NB4 (cell line): ENCODE data around the gene OR5L1.

ENCODE experiments used
- MYC ChIP-seq: IDR thresholded peaks from 2 replicates; pipeline ENCODE4 v1.6.1; 2011; ENCODE audit warnings: low read depth, low read length
- POLR2A ChIP-seq: IDR thresholded peaks from 2 replicates; pipeline ENCODE4 v1.6.1; 2011; ENCODE audit warnings: mild to moderate bottlenecking; ENCODE audit not compliant: insufficient read length; ENCODE audit errors: extremely low read depth
- TF ChIP-seq, protein P1 (sequence below): IDR thresholded peaks from one replicate; pipeline ENCODE4 v1.5.1; 2012; ENCODE audit warnings: low read depth, low read length
- TF ChIP-seq, protein P2 (sequence below): IDR thresholded peaks from 2 replicates; pipeline ENCODE4 v1.6.1; 2011; ENCODE audit warnings: low read depth, low read length

DNA sequence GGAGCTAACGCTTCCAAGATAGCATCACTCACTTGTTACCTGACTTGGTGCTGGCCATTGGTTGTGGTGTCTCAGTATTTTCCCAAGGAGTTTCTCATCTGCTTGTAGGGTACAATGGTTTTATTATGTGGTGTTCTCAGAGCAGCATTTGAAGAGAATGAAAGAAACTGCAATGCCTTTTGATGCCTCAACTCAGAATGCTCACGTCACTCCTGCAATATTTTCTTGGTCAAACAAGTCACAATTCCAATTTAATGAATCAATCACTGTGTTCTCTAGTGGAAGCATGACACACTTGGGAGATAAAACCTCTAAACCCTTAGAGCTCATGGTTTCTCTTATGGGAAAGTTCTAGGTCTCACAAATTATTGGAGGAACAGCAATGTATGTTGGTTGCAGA lies 17.8 kb upstream of the OR5L1 start:
- TF ChIP-seq, protein P1, sequence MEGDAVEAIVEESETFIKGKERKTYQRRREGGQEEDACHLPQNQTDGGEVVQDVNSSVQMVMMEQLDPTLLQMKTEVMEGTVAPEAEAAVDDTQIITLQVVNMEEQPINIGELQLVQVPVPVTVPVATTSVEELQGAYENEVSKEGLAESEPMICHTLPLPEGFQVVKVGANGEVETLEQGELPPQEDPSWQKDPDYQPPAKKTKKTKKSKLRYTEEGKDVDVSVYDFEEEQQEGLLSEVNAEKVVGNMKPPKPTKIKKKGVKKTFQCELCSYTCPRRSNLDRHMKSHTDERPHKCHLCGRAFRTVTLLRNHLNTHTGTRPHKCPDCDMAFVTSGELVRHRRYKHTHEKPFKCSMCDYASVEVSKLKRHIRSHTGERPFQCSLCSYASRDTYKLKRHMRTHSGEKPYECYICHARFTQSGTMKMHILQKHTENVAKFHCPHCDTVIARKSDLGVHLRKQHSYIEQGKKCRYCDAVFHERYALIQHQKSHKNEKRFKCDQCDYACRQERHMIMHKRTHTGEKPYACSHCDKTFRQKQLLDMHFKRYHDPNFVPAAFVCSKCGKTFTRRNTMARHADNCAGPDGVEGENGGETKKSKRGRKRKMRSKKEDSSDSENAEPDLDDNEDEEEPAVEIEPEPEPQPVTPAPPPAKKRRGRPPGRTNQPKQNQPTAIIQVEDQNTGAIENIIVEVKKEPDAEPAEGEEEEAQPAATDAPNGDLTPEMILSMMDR = no peak
- TF ChIP-seq POLR2A (no peak), MYC (no peak)
- TF ChIP-seq, protein P2, sequence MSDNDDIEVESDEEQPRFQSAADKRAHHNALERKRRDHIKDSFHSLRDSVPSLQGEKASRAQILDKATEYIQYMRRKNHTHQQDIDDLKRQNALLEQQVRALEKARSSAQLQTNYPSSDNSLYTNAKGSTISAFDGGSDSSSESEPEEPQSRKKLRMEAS = no peak
